ENCODE data around the gene RMDN3.

- TF ChIP-seq EP300 (IDR thresholded peaks at IDR 0.05): no peak
- no peak for TF ChIP-seq CTCF (IDR thresholded peaks at IDR 0.05)
- no peak for TF ChIP-seq RAD21 (conservative IDR thresholded peaks at IDR 0.05 in 1 of 2, IDR thresholded peaks at IDR 0.05 in 1 of 2)
- no peak for TF ChIP-seq HOXB5 (CRISPR knock-in tag; IDR thresholded peaks at IDR 0.05)
- TF ChIP-seq ESRRA (IDR thresholded peaks at IDR 0.05; ENCODE audit: borderline replicate concordance, low read length): no peak
- TF ChIP-seq MYC (IDR thresholded peaks at IDR 0.05; ENCODE audit: borderline replicate concordance, low read length): no peak
- TF ChIP-seq KDM1A (IDR thresholded peaks at IDR 0.05; ENCODE audit: low read depth): no peak
- TF ChIP-seq MAX (IDR thresholded peaks at IDR 0.05): no peak
These were observed 16.0 kb downstream of the RMDN3 start for GRCh38 chr15:40739047-40739446.
